GM10266 (cell line): ENCODE data around the gene GNAZ.

ENCODE experiments used
- DNase-seq: peaks from one replicate; pipeline ENCODE4 v3.0.0; 2012; ENCODE audit errors: extremely low spot score
- CTCF ChIP-seq: IDR thresholded peaks from 2 replicates; pipeline ENCODE4 v1.5.1; 2012; ENCODE audit warnings: mild to moderate bottlenecking, low read depth; ENCODE audit not compliant: control insufficient read depth, insufficient read depth; ENCODE audit errors: missing control alignments

The GNAZ gene

GRCh38 chr22:23031381-23031780 is 38.9 kb upstream of the GNAZ start:
- TF ChIP-seq CTCF: no peak
- DNase-seq: no peak

- no peak for DNase-seq
- no peak for TF ChIP-seq CTCF
These were observed 38.5 kb upstream of the GNAZ start for GRCh38 chr22:23031786-23032185.

GRCh38 chr22:23032658-23033057 is 37.7 kb upstream of the GNAZ start:
- DNase-seq: no peak
- no peak for TF ChIP-seq CTCF

GRCh38 chr22:23033116-23033905 is 37.0 kb upstream of the GNAZ start:
- no peak for DNase-seq
- no peak for TF ChIP-seq CTCF

- TF ChIP-seq CTCF: no peak
- no peak for DNase-seq
These were observed 35.4 kb upstream of the GNAZ start for GRCh38 chr22:23034621-23035556.

GRCh38 chr22:23035557-23036277 is 34.6 kb upstream of the GNAZ start:
- DNase-seq: no peak

More at GRCh38 chr22:23035557-23036277, 34.6 kb upstream of the GNAZ start:
- TF ChIP-seq CTCF: no peak
